ENCODE data around the gene ANTXR1.
A peak's percentile ranks its signal among the peaks of the same experiment; 100 is the strongest.

Gene ANTXR1

DNA sequence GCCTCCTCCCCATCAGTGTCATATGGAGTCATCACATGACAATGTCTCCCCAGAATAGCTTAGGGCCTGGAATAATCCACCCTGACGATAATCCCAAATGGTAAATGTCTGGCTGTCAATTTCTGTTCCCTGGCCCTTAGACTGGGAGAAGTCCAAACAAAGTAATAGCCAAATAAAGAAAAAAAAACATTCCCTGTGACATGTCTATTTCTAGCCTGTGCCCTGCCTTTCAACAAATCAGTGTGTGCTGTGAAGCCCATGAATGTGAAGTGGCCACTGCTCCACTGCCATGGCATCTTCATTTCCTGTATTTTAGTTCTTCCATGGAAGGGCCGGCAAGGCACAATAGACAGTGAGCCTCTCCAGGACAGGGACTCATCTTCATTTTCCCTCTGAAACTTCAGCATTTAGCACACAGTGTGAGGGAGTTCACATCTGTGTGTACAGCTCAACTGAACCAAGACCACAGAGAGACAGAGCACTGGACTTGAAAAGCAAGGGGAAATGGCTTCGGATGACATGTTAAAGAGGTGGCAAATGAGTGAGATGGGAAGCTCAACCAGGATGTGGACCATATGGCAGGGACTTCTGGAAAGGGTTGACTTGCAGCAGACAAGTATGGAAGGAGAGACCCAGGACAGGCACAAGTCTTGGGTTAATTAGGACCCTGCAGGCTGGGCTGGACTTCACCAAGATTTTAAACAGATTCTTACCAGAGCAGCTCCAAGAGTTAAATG, 140.0 kb downstream of the ANTXR1 start:
- no peak for DNase-seq (ENCODE audit: extremely low read depth, low read depth)
- TF ChIP-seq, protein P1, sequence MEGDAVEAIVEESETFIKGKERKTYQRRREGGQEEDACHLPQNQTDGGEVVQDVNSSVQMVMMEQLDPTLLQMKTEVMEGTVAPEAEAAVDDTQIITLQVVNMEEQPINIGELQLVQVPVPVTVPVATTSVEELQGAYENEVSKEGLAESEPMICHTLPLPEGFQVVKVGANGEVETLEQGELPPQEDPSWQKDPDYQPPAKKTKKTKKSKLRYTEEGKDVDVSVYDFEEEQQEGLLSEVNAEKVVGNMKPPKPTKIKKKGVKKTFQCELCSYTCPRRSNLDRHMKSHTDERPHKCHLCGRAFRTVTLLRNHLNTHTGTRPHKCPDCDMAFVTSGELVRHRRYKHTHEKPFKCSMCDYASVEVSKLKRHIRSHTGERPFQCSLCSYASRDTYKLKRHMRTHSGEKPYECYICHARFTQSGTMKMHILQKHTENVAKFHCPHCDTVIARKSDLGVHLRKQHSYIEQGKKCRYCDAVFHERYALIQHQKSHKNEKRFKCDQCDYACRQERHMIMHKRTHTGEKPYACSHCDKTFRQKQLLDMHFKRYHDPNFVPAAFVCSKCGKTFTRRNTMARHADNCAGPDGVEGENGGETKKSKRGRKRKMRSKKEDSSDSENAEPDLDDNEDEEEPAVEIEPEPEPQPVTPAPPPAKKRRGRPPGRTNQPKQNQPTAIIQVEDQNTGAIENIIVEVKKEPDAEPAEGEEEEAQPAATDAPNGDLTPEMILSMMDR (IDR thresholded peaks at IDR 0.05; ENCODE audit: low read depth, low read length): no peak

DNA sequence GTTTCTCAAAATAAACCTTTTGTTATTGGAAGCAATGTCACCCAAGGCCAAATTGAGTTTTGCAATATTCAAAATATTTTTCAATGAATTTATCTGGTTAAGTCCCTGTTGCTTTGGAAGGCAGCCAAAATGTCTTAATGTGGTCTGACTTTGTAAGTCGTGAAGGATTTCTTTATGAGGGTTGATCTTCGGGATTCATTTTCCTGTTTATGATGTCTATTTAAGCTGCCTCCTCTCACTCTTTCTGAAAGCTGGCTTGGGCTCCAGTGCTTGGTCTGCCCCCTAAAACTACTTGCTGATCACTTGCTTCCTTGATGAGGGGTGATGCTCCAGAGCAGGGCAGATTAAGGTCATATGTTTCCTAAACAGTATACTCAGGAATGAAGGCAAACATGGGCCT, 141.1 kb downstream of the ANTXR1 start:
- DNase-seq (ENCODE audit: extremely low read depth, low read depth): peak; percentile 62

DNA sequence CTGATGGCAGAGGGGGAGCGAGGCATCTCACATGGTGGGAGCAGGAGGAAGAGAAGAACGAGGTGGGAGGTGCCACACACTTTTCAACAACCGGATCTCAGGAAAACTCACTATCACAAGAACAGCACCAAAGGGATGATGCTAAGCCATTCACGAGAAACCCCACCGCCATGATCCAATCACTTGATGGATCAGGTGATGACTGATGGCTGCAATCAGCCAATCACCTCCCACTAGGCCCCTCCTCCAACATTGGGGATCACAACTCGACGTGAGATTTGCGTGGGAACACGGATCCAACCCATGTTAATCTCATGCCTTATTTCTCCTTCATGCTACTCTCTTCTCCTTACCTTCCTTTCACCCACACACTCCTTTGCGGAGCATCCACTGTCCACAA, 143.6 kb downstream of the ANTXR1 start:
- TF ChIP-seq, protein P1 (IDR thresholded peaks at IDR 0.05; ENCODE audit: low read depth, low read length): no peak
- DNase-seq (ENCODE audit: extremely low read depth, low read depth): no peak

More for the DNA sequence above, 141.1 kb downstream of the ANTXR1 start:
- TF ChIP-seq, protein P1 (IDR thresholded peaks at IDR 0.05; ENCODE audit: low read depth, low read length): no peak

DNA sequence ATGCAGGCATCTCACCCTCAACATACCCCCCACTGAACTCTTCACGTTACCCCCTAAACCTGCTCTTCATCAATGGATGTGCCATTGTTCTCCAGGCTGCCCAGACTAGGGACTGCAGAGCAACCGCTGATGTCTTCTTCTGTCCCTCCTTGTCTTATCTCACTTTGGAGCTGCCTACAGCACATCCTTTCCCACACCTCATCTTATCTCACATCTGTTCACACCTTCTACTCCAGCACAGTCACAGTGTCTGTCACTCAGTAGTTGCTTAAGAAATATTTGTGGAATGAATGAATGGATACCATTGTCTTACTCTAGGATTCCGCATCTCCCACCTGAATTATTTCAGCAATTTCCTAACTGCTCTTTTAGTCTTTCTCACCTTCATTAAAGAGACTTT, 144.5 kb downstream of the ANTXR1 start:
- TF ChIP-seq, protein P1 (IDR thresholded peaks at IDR 0.05; ENCODE audit: low read depth, low read length): no peak
- DNase-seq (ENCODE audit: extremely low read depth, low read depth): no peak

DNA sequence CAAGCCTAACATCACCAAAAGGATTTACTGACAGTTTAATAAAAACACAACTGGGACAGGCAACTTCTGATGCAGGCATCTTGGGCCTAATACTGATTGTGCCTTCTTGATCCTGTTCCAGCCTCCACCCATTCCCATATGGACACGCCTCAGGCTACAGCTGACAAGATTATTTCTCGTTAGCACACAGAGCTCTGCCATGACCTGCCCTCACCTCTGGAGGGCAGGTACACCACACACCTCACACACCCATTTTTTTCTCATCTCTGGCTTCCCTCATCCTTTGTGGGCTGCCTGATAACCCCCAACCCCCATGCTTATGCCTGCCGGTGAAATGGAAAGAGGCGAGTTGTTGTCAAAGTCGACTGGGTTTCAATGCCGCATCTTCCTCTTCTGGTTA, 147.0 kb downstream of the ANTXR1 start:
- DNase-seq (ENCODE audit: extremely low read depth, low read depth): no peak
- TF ChIP-seq, protein P1 (IDR thresholded peaks at IDR 0.05; ENCODE audit: low read depth, low read length): no peak

DNA sequence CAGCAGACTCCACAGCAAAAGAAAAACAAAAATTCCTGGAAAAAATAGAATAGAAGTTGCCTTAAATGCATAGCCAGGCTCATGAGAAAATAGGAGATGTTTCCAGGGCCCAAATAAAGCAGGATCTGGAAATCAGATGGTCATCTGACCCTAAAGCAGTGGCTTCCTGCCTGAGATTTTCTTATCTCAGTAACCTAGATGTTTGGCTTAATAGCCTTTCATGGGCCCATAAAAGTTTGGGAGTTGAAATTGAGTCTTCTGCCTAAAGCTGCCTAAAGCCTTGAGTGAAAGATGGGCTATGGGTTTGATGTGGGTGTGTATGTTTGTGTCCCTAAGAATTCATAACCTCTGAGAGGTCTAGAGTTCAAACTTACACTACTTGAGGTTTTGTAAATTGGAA, 149.1 kb downstream of the ANTXR1 start:
- no peak for DNase-seq (ENCODE audit: extremely low read depth, low read depth)
- TF ChIP-seq, protein P1 (IDR thresholded peaks at IDR 0.05; ENCODE audit: low read depth, low read length): no peak

DNA sequence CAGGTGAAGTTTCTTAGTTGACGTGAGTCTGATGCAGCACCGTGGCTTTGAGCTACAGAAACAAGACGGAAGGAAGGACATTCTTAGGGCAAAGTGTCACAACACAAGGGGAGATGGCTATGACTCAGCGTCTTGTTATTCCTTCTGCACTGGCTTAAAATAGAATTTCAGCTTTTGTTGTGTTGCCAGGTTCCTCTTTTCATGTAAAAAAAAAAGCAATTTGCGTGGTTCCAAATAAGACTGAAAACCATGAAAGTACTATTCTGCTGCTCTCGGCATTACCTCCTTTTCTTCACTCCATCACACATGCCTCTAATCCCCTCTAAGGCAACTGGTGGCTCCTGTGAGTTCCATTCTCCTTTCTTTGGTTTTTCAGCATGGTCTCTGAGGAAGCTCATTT, 150.1 kb downstream of the ANTXR1 start:
- DNase-seq (ENCODE audit: extremely low read depth, low read depth): no peak
- TF ChIP-seq, protein P1 (IDR thresholded peaks at IDR 0.05; ENCODE audit: low read depth, low read length): no peak
